Measurements from ENCODE around the gene JSRP1. TPM values are rescaled to one million over a fixed set of nuclear protein-coding genes. Genes with fewer than 3 reads are reported as not detected.

JSRP1 gene
- total and polyA plus RNA-seq, 2 of the 8 experiments (the other 6 are each of a cell fraction or from before 2014, with no cell fraction given) = 0.24 to 0.56 TPM

- no peak overlapping the region for H3K9ac ChIP-seq (replicated peaks in 1 of 4; ENCODE audit: extremely low read depth in 1 of 4, low read depth in 3 of 4, low read length in 3 of 4)
- H3K4me2 ChIP-seq (ENCODE audit: insufficient read depth in 1 of 2, low read depth in 2 of 2, low read length in 2 of 2) = no peak overlapping the region
- no peaks in the 10 kb centered on the region for H3K4me1 ChIP-seq (replicated peaks in 1 of 4; ENCODE audit: control insufficient read depth in 3 of 4, insufficient read depth in 4 of 4, low read length in 3 of 4)
- no peak overlapping the region for H2BK15ac ChIP-seq (ENCODE audit: low read length)
- POLR2A ChIA-PET (ENCODE audit: partially characterized antibody) = interaction anchor here (0.6 to 5.6 kb wide), 6 partner anchors 9 to 17 kb away, joined by 3 to 34 read pairs (median 3); partner anchors contain the start of gene PLEKHJ1
- H3K18ac ChIP-seq (ENCODE audit: extremely low read depth, low read length) = no peak overlapping the region
- no peak overlapping the region for H2BK20ac ChIP-seq (ENCODE audit: low read length)
- H3K79me2 ChIP-seq (ENCODE audit: control insufficient read depth in 1 of 2, insufficient read depth in 2 of 2, low read length in 2 of 2) = no peaks in the 10 kb centered on the region
- no peak overlapping the region for H3K4ac ChIP-seq (replicated peaks; ENCODE audit: insufficient read length, low read depth, low read length)
- WGBS, 2 experiments (ENCODE audit: extremely low coverage in 1 of 2, insufficient coverage in 1 of 2, insufficient read length in 1 of 2, insufficient replicate concordance in 2 of 2, low coverage in 1 of 2, low lambda C conversion rate in 2 of 2, missing lambda C conversion rate in 1 of 2) = 92% methylated on average over 20 of the region's 20 CpGs; no CpG with 5 or more reads in 1 of the 2 experiments
- no peak for DNase-seq (ENCODE audit: low read depth in 1 of 2, low spot score in 2 of 2)
- FAIRE-seq = no peak
- H2BK5ac ChIP-seq (ENCODE audit: low read depth, low read length) = no peak overlapping the region
- no peak overlapping the region for H4K8ac ChIP-seq (ENCODE audit: extremely low read depth, insufficient read depth, low read length)
- no peaks in the 10 kb centered on the region for H3K23me2 ChIP-seq (ENCODE audit: low read depth, low read length)
- H4K20me1 ChIP-seq (replicated peaks in 1 of 2; ENCODE audit: control insufficient read depth in 1 of 2, insufficient read depth in 2 of 2, low read length in 2 of 2) = peaks cover 0 to 12% of the 10 kb centered on the region in 2 experiments
- peaks cover 4 to 41% (median 23%) of the 10 kb centered on the region in 4 experiments for H3K36me3 ChIP-seq (ENCODE audit: control insufficient read depth in 2 of 4, insufficient read depth in 4 of 4, low read length in 3 of 4)
- H3K56ac ChIP-seq (replicated peaks; ENCODE audit: insufficient read length, low read depth, low read length) = no peak overlapping the region
- H3K27me3 ChIP-seq (replicated peaks in 1 of 4; ENCODE audit: control insufficient read depth in 3 of 4, extremely low read depth in 1 of 4, insufficient read depth in 3 of 4, low read length in 3 of 4) = no peaks in the 10 kb centered on the region
- H3K14ac ChIP-seq (ENCODE audit: insufficient read length) = no peak overlapping the region
- no peaks in the 10 kb centered on the region for H3K9me3 ChIP-seq (ENCODE audit: insufficient read depth in 2 of 2, low read depth in 1 of 2, low read length in 1 of 2)
- H4K91ac ChIP-seq (replicated peaks; ENCODE audit: insufficient read length, low read length) = no peak overlapping the region
- TF ChIP-seq RAD21 (IDR thresholded peaks at IDR 0.05 in 1 of 2, conservative IDR thresholded peaks at IDR 0.05 in 1 of 2; ENCODE audit: low read depth in 2 of 2, low read length in 2 of 2) (peak in 1 of 2 experiments; percentile 15; a peak in 1 of 4 replicates), KDM1A (IDR thresholded peaks at IDR 0.05; ENCODE audit: borderline replicate concordance, low read length) (no peak), CTCF (IDR thresholded peaks at IDR 0.05; ENCODE audit: control extremely low read depth in 1 of 3, insufficient read depth in 1 of 3, low read depth in 1 of 3, low read length in 3 of 3) (peak in 1 of 3 experiments; percentile 3; a peak in 1 of 4 replicates)
- H4K5ac ChIP-seq (ENCODE audit: insufficient read length, low read depth, low read length) = no peak overlapping the region
- no peak overlapping the region for H2AFZ ChIP-seq (ENCODE audit: low read length)
- no peak overlapping the region for H2AK5ac ChIP-seq (ENCODE audit: low read depth, low read length)
- no peak overlapping the region for H2BK120ac ChIP-seq (replicated peaks; ENCODE audit: low read depth, low read length)
- no peak overlapping the region for H2BK12ac ChIP-seq (ENCODE audit: low read depth, low read length)
- no peak overlapping the region for H3K23ac ChIP-seq (ENCODE audit: insufficient read length)
- H3K4me3 ChIP-seq (ENCODE audit: extremely low read depth in 1 of 4, insufficient read depth in 2 of 4, low read depth in 3 of 4, low read length in 4 of 4) = no peak overlapping the region
- H3K27ac ChIP-seq (ENCODE audit: low read depth, low read length) = no peak overlapping the region
- no peaks in the 10 kb centered on the region for H3K79me1 ChIP-seq (ENCODE audit: low read depth, low read length)
- CTCF ChIA-PET (ENCODE audit: partially characterized antibody) = interaction anchor here (0.9 to 2.6 kb wide), 7 partner anchors 12 to 67 kb away, joined by 3 to 10 read pairs (median 4); partner anchors contain the start of gene PLEKHJ1
Observed at GRCh38 chr19:2221918-2222317, 34.3 kb downstream of the JSRP1 start.
